ENCODE results near the gene SUGCT. TPM values are rescaled to one million over a fixed set of nuclear protein-coding genes. Genes with fewer than 3 reads are reported as not detected.

The SUGCT gene
- total RNA-seq, 1 donor from 2014 or later = 1.6 TPM

- Mint-ChIP-seq H3K4me1 (ENCODE audit: unreplicated experiment) (no peaks in the 10 kb centered on the region), H3K27ac (ENCODE audit: unreplicated experiment) (no peak overlapping the region), H3K36me3 (ENCODE audit: low read depth, unreplicated experiment) (no peaks in the 10 kb centered on the region), H3K27me3 (ENCODE audit: unreplicated experiment) (no peaks in the 10 kb centered on the region), H3K4me3 (ENCODE audit: unreplicated experiment) (no peak overlapping the region), H3K9me3 (ENCODE audit: unreplicated experiment) (no peaks in the 10 kb centered on the region)
- DNase-seq (ENCODE audit: low spot score) = no peak
- no peak for TF ChIP-seq CTCF (IDR thresholded peaks at IDR 0.05; ENCODE audit: unreplicated experiment)
Measured at GRCh38 chr7:40418448-40418847, 283.6 kb downstream of the SUGCT start.

GRCh38 chr7:40418983-40419382 is 284.2 kb downstream of the SUGCT start:
- H3K27ac Mint-ChIP-seq (ENCODE audit: unreplicated experiment) = no peak overlapping the region
- H3K27me3 Mint-ChIP-seq (ENCODE audit: unreplicated experiment) = no peaks in the 10 kb centered on the region
- TF ChIP-seq CTCF (IDR thresholded peaks at IDR 0.05; ENCODE audit: unreplicated experiment) = no peak
- H3K36me3 Mint-ChIP-seq (ENCODE audit: low read depth, unreplicated experiment) = no peaks in the 10 kb centered on the region
- no peak for DNase-seq (ENCODE audit: low spot score)
- no peaks in the 10 kb centered on the region for H3K9me3 Mint-ChIP-seq (ENCODE audit: unreplicated experiment)
- no peaks in the 10 kb centered on the region for H3K4me1 Mint-ChIP-seq (ENCODE audit: unreplicated experiment)
- H3K4me3 Mint-ChIP-seq (ENCODE audit: unreplicated experiment) = no peak overlapping the region

GRCh38 chr7:40419806-40420205 is 285.0 kb downstream of the SUGCT start:
- Mint-ChIP-seq H3K36me3 (ENCODE audit: low read depth, unreplicated experiment) (no peaks in the 10 kb centered on the region), H3K27ac (ENCODE audit: unreplicated experiment) (no peak overlapping the region), H3K9me3 (ENCODE audit: unreplicated experiment) (no peaks in the 10 kb centered on the region), H3K27me3 (ENCODE audit: unreplicated experiment) (no peaks in the 10 kb centered on the region), H3K4me1 (ENCODE audit: unreplicated experiment) (no peaks in the 10 kb centered on the region), H3K4me3 (ENCODE audit: unreplicated experiment) (no peak overlapping the region)
- DNase-seq (ENCODE audit: low spot score) = no peak
- TF ChIP-seq CTCF (IDR thresholded peaks at IDR 0.05; ENCODE audit: unreplicated experiment) = no peak

- Mint-ChIP-seq H3K4me1 (ENCODE audit: unreplicated experiment) (no peaks in the 10 kb centered on the region), H3K4me3 (ENCODE audit: unreplicated experiment) (no peak overlapping the region), H3K36me3 (ENCODE audit: low read depth, unreplicated experiment) (no peaks in the 10 kb centered on the region), H3K27ac (ENCODE audit: unreplicated experiment) (no peak overlapping the region), H3K27me3 (ENCODE audit: unreplicated experiment) (no peaks in the 10 kb centered on the region), H3K9me3 (ENCODE audit: unreplicated experiment) (no peaks in the 10 kb centered on the region)
- TF ChIP-seq CTCF (IDR thresholded peaks at IDR 0.05; ENCODE audit: unreplicated experiment) = no peak
- no peak for DNase-seq (ENCODE audit: low spot score)
Measured at GRCh38 chr7:40421433-40421832, 286.6 kb downstream of the SUGCT start.

- no peaks in the 10 kb centered on the region for H3K36me3 Mint-ChIP-seq (ENCODE audit: low read depth, unreplicated experiment)
Measured at GRCh38 chr7:40425696-40426095, 290.9 kb downstream of the SUGCT start.

More at GRCh38 chr7:40425696-40426095, 290.9 kb downstream of the SUGCT start:
- Mint-ChIP-seq H3K4me3 (ENCODE audit: unreplicated experiment) (no peak overlapping the region), H3K4me1 (ENCODE audit: unreplicated experiment) (no peaks in the 10 kb centered on the region), H3K27me3 (ENCODE audit: unreplicated experiment) (no peaks in the 10 kb centered on the region), H3K27ac (ENCODE audit: unreplicated experiment) (no peak overlapping the region), H3K9me3 (ENCODE audit: unreplicated experiment) (no peaks in the 10 kb centered on the region)
- TF ChIP-seq CTCF (IDR thresholded peaks at IDR 0.05; ENCODE audit: unreplicated experiment) = no peak
- DNase-seq (ENCODE audit: low spot score) = no peak

Measured in endothelial cell (in vitro differentiated cells).